GM12873 (cell line): ENCODE results near the gene CSTPP1.

ENCODE experiments used
- TF ChIP-seq, protein P1 (sequence below): IDR thresholded peaks from 2 replicates; pipeline ENCODE4 v1.5.1; 2012; ENCODE audit warnings: low read depth, mild to moderate bottlenecking, moderate library complexity, low read length, control low read depth; ENCODE audit not compliant: insufficient read depth; ENCODE audit errors: missing control alignments

The CSTPP1 gene

DNA sequence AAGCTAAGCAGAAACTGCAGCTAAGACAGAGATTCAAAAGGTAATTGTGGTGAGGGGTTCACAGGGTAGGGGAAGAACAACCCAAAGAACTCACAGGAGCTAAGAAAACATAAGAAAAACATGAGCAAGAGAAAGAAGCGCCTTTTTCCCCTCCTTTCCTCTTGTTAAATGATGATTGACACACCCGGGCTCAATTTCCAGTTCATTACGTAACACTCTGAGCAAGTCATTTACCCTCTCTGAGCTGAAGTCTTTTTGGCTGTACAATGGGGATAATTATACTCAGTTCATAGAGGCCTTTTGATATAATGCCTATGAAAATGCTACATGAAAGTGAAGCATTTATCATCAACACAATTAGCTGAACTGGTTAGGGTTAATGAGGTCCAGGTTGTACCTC lies 35.4 kb upstream of the CSTPP1 start:
- TF ChIP-seq, protein P1, sequence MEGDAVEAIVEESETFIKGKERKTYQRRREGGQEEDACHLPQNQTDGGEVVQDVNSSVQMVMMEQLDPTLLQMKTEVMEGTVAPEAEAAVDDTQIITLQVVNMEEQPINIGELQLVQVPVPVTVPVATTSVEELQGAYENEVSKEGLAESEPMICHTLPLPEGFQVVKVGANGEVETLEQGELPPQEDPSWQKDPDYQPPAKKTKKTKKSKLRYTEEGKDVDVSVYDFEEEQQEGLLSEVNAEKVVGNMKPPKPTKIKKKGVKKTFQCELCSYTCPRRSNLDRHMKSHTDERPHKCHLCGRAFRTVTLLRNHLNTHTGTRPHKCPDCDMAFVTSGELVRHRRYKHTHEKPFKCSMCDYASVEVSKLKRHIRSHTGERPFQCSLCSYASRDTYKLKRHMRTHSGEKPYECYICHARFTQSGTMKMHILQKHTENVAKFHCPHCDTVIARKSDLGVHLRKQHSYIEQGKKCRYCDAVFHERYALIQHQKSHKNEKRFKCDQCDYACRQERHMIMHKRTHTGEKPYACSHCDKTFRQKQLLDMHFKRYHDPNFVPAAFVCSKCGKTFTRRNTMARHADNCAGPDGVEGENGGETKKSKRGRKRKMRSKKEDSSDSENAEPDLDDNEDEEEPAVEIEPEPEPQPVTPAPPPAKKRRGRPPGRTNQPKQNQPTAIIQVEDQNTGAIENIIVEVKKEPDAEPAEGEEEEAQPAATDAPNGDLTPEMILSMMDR = no peak

DNA sequence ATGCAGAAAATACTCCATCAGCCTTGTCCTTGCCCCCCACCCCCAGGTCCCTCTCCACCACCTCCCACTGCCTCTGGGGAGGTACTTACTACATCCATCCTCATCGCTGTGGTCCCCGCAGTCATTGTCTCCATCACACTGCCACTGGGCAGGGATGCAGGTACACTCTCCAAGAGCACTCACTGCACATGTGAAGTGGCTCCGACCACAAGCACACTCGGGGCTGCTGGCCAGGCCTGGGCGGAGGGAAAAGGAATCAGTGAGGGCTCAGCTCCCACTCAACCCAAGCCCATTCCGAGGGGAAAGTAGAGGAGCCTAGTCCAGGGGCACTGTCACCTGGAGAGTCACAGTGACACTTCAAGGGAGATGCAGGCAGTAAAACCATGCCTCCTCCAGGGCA lies 33.9 kb upstream of the CSTPP1 start:
- TF ChIP-seq, protein P1 = no peak

- TF ChIP-seq, protein P1 = no peak
These were observed 32.7 kb upstream of the CSTPP1 start for GRCh38 chr11:46903846-46904245.

GRCh38 chr11:46905806-46906205 lies 30.8 kb upstream of the CSTPP1 start:
- TF ChIP-seq, protein P1 = no peak

- TF ChIP-seq, protein P1 = no peak
These were observed 29.9 kb upstream of the CSTPP1 start for GRCh38 chr11:46906609-46907041.

GRCh38 chr11:46907606-46908005 lies 29.0 kb upstream of the CSTPP1 start:
- TF ChIP-seq, protein P1 = no peak

DNA sequence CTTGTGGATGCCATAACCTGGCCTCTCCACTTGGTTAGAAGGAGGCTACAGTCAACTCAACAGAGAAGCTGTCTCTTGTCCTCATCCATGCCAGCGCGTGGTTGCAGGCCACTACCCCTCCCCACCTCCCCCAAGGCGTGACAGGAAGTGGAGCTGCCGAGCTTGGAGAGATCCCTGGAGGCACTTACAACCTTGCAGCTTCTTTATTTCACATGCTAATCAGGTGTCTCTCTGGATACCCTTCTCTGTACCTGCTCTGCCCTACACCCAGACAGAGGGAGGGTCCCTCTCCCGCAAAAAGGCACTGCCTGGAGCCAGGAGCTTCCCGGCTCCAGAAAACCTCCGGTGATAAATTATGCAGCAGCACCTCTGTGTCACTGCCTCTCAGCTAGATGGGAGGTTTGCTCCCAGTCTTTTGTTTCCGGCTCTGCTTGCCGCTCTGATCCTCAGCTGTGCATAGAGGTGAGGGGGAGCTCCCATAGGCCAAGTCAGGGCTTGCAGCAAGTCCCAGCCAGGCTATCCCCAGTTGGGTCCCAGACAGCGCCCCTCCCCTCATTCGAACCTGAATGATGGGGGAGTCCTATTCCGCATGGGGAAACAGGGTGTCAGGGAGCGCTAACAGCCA lies 23.9 kb upstream of the CSTPP1 start:
- TF ChIP-seq, protein P1 = no peak
